Naive thymus-derived CD4-positive, alpha-beta T cell (primary cell): ENCODE data around the gene TOX2. TPM values are rescaled to one million over a fixed set of nuclear protein-coding genes. Genes with fewer than 3 reads are reported as not detected.

Experiments used
- ATAC-seq: fragments of 150-1000 bp; cut with Tn5 transposase; 2 replicates; pipeline ENCODE4 v1.10.0; 2021; ENCODE audit warnings: mild to moderate bottlenecking, moderate library complexity
- CTCF ChIA-PET: fragments of 350-600 bp; sonication (Branson Sonifier 250); formaldehyde crosslinking; loops from one replicate; lab custom pipeline; 2021; ENCODE audit warnings: antibody characterized with exemption; lab: Charles Lee
- POLR2A ChIA-PET: fragments of 350-600 bp; sonication (Branson Sonifier 250); formaldehyde crosslinking; loops from one replicate; lab custom pipeline; 2021; ENCODE audit warnings: antibody characterized with exemption, inconsistent platforms; lab: Charles Lee
- DNase-seq, 9 donors: peaks; one replicate each; pipeline versions ENCODE4 v3.0.0 to v3.0.0-alpha.2; 2020 to 2022; ENCODE audit warnings: mixed read lengths in 1 of 9
- H3K27ac ChIP-seq: one replicate; pipeline ENCODE4 v1.7.0; 2013; ENCODE audit warnings: mild to moderate bottlenecking, low read depth, low read length, moderate library complexity
- H3K27me3 ChIP-seq, 2 donors: one replicate each; pipeline ENCODE4 v1.7.0; 2013; ENCODE audit warnings: low read length in 2 of 2, mild to moderate bottlenecking in 2 of 2, moderate library complexity in 2 of 2; ENCODE audit not compliant: control insufficient read depth in 2 of 2, insufficient read depth in 2 of 2
- H3K36me3 ChIP-seq, 3 experiments: 1 replicate in 2 of 3; 2 replicates in 1 of 3; pipeline ENCODE4 v1.7.0; 2013; ENCODE audit warnings: low read length in 3 of 3, mild to moderate bottlenecking in 3 of 3, moderate library complexity in 1 of 3; ENCODE audit not compliant: insufficient read depth in 3 of 3, control insufficient read depth in 2 of 3
- H3K4me1 ChIP-seq, 2 donors: one replicate each; pipeline ENCODE4 v1.7.0; 2013; ENCODE audit warnings: low read length in 2 of 2, mild to moderate bottlenecking in 2 of 2, moderate library complexity in 1 of 2; ENCODE audit not compliant: control insufficient read depth in 2 of 2, insufficient read depth in 2 of 2
- H3K4me3 ChIP-seq: 2 replicates; pipeline ENCODE4 v1.7.0; 2013; ENCODE audit warnings: mild to moderate bottlenecking, low read length
- H3K9me3 ChIP-seq, 3 experiments: 1 replicate in 2 of 3; 2 replicates in 1 of 3; pipeline ENCODE4 v1.7.0; 2013; ENCODE audit warnings: low read length in 3 of 3; ENCODE audit not compliant: control insufficient read depth in 2 of 3
- H3K27ac Mint-ChIP-seq, 9 donors: one replicate each; pipeline ENCODE4 v1.8.0; 2020 to 2022; ENCODE audit warnings: mixed read lengths in 9 of 9, mild to moderate bottlenecking in 8 of 9, moderate library complexity in 5 of 9, inconsistent platforms in 2 of 9
- H3K27me3 Mint-ChIP-seq, 5 donors: one replicate each; pipeline ENCODE4 v1.8.0; 2021 to 2022; ENCODE audit warnings: mixed read lengths in 5 of 5, mild to moderate bottlenecking in 1 of 5
- H3K36me3 Mint-ChIP-seq, 5 donors: one replicate each; pipeline ENCODE4 v1.8.0; 2020 to 2022; ENCODE audit warnings: mixed read lengths in 5 of 5, mild to moderate bottlenecking in 3 of 5, inconsistent platforms in 1 of 5
- H3K4me1 Mint-ChIP-seq, 7 donors: one replicate each; pipeline ENCODE4 v1.8.0; 2020 to 2022; ENCODE audit warnings: mixed read lengths in 7 of 7, mild to moderate bottlenecking in 3 of 7, inconsistent platforms in 1 of 7
- H3K4me3 Mint-ChIP-seq, 10 donors: one replicate each; pipeline ENCODE4 v1.8.0; 2020 to 2022; ENCODE audit warnings: mild to moderate bottlenecking in 10 of 10, mixed read lengths in 10 of 10, moderate library complexity in 6 of 10, inconsistent platforms in 2 of 10
- H3K9me3 Mint-ChIP-seq, 11 donors: one replicate each; pipeline ENCODE4 v1.8.0; 2020 to 2022; ENCODE audit warnings: mixed read lengths in 11 of 11, mild to moderate bottlenecking in 4 of 11, inconsistent platforms in 1 of 11, moderate library complexity in 1 of 11
- intact Hi-C, 2 donors: fragments of 100-400 bp; cut with micrococcal nuclease; formaldehyde crosslinking; loops; one replicate each; pipeline ENCODE4 v1.15.1; 2023
- polyA plus RNA-seq, 2 donors: library from polyadenylated mRNA; unstranded; fragments of 300-500 nt; fragmentation: Illumina TruSeq; gene quantifications; one replicate each; pipeline ENCODE4 v1.2.3, GENCODE V29; 2021
- total RNA-seq, 6 experiments: library from RNA in 5 of 6; stranded (reverse) in 5 of 6; gene quantifications; 1 replicate in 5 of 6; 2 replicates in 1 of 6; pipeline ENCODE4 v1.2.3 and lab custom pipeline; 2021 to 2026

Gene TOX2
- total and polyA plus RNA-seq, 7 experiments from 2014 or later = 0.22 to 7.1 (median 1.5) TPM

- DNase-seq (no peak), ATAC-seq (no peak)
- ChIA-PET POLR2A (interaction anchor here (0.8 to 1.4 kb wide), 4 partner anchors 14 to 28 kb away, joined by 3 to 4 read pairs (median 3); no protein-coding TSS in a partner anchor), CTCF (interaction anchor here (3.6 to 8.0 kb wide), 2 partner anchors 14 to 26 kb away, joined by 28 to 159 read pairs; no protein-coding TSS in a partner anchor)
- no peaks in the 10 kb centered on the region for H3K36me3 ChIP-seq
- H3K4me3 Mint-ChIP-seq = no peak overlapping the region
- H3K36me3 Mint-ChIP-seq = no peaks in the 10 kb centered on the region
- H3K9me3 Mint-ChIP-seq = no peaks in the 10 kb centered on the region
- peak overlapping the region in 2 of 9 donors; percentile 12 to 45 for H3K27ac Mint-ChIP-seq
- H3K27me3 Mint-ChIP-seq = peaks cover 0 to 7% (median 0%) of the 10 kb centered on the region in 5 donors
- H3K27me3 ChIP-seq = no peaks in the 10 kb centered on the region
- intact Hi-C loops = loop anchor here in 1 of 2 donors (5.0 kb wide), 1 partner anchor 241 kb away; no protein-coding TSS in a partner anchor
- H3K4me3 ChIP-seq = no peak overlapping the region
- no peaks in the 10 kb centered on the region for H3K9me3 ChIP-seq
- peaks cover 0 to 18% of the 10 kb centered on the region in 2 donors for H3K4me1 ChIP-seq
- no peak overlapping the region for H3K27ac ChIP-seq
- peaks cover 8 to 26% (median 21%) of the 10 kb centered on the region in 7 donors for H3K4me1 Mint-ChIP-seq
These were observed 168.7 kb downstream of the TOX2 start for GRCh38 chr20:44083220-44083933.

DNA sequence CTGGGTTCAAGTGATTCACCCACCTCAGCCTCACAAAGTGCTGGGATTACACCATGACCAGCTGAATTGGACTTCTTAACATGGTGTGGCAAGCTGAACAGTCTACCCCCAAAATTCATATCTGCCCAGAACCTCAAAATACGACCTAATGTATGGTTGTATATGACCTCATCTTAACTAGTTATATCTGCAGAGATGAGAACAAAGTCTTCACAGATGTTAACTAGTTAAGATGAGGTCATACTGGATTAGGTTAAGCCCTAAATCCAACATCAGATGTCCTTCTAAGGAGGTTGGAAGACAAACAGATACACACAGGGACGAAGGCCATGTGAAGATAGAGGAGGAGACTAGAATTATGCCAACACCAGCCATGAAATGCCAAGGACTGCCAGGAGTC, 169.8 kb downstream of the TOX2 start:
- CTCF ChIA-PET = interaction anchor here (3.6 to 8.0 kb wide), 2 partner anchors 15 to 27 kb away, joined by 28 to 159 read pairs; no protein-coding TSS in a partner anchor
- no peaks in the 10 kb centered on the region for H3K9me3 Mint-ChIP-seq

DNA sequence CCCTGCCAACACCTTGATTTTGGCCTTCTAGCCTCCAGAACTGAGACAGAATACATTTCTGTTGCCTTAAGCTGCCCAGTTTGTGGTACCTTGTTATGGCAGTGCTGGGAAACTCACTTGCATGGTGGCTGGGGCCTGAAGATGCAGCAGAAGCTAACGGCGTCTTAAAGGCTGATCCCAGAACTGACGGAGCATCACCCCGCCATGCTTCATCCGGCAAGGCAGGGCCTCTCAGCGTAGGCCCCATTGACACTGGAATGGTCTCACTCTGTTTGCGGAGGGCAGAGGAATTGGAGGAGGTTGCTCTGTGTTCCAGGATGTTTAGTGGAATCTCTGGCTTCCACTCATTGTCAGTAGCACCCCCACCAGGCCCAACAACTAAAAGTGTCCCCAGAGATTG, 170.2 kb downstream of the TOX2 start:
- H3K9me3 ChIP-seq = no peaks in the 10 kb centered on the region
- H3K27ac ChIP-seq = no peak overlapping the region
- intact Hi-C loops = loop anchor here in 1 of 2 donors (5.0 kb wide), 1 partner anchor 243 kb away; no protein-coding TSS in a partner anchor
- Mint-ChIP-seq H3K4me3 (no peak overlapping the region), H3K9me3 (no peaks in the 10 kb centered on the region), H3K36me3 (no peaks in the 10 kb centered on the region), H3K27ac (no peak overlapping the region), H3K27me3 (peaks cover 0 to 7% (median 0%) of the 10 kb centered on the region in 5 donors), H3K4me1 (peaks cover 6 to 15% (median 10%) of the 10 kb centered on the region in 7 donors)
- no peaks in the 10 kb centered on the region for H3K27me3 ChIP-seq
- ATAC-seq (no peak), DNase-seq (no peak)
- no peaks in the 10 kb centered on the region for H3K36me3 ChIP-seq
- peaks cover 0 to 8% of the 10 kb centered on the region in 2 donors for H3K4me1 ChIP-seq
- H3K4me3 ChIP-seq = no peak overlapping the region
- CTCF ChIA-PET = interaction anchor here (8.0 kb wide), 1 partner anchor 27 kb away, joined by 159 read pairs; no protein-coding TSS in a partner anchor
- POLR2A ChIA-PET = interaction anchor here (0.9 kb wide), 1 partner anchor 73 kb away, joined by 7 read pairs; no protein-coding TSS in a partner anchor

More for the DNA sequence above, 169.8 kb downstream of the TOX2 start:
- H3K4me3 ChIP-seq = no peak overlapping the region
- peaks cover 6 to 17% (median 15%) of the 10 kb centered on the region in 7 donors for H3K4me1 Mint-ChIP-seq
- H3K36me3 ChIP-seq = no peaks in the 10 kb centered on the region
- H3K9me3 ChIP-seq = no peaks in the 10 kb centered on the region
- H3K4me1 ChIP-seq = peaks cover 0 to 11% of the 10 kb centered on the region in 2 donors
- ATAC-seq (no peak), DNase-seq (no peak)
- H3K27ac ChIP-seq = no peak overlapping the region
- H3K36me3 Mint-ChIP-seq = no peaks in the 10 kb centered on the region
- peaks cover 0 to 7% (median 0%) of the 10 kb centered on the region in 5 donors for H3K27me3 Mint-ChIP-seq
- intact Hi-C loops = loop anchor here in 1 of 2 donors (5.0 kb wide), 1 partner anchor 242 kb away; no protein-coding TSS in a partner anchor
- H3K4me3 Mint-ChIP-seq = no peak overlapping the region
- no peak overlapping the region for H3K27ac Mint-ChIP-seq
- H3K27me3 ChIP-seq = no peaks in the 10 kb centered on the region
- POLR2A ChIA-PET = interaction anchor here (0.8 to 1.4 kb wide), 3 partner anchors 28 to 72 kb away, joined by 3 to 7 read pairs (median 3); no protein-coding TSS in a partner anchor

- H3K4me3 ChIP-seq = no peak overlapping the region
- POLR2A ChIA-PET = no interaction called here
- ATAC-seq = no peak
- no peak overlapping the region for H3K27ac Mint-ChIP-seq
- intact Hi-C loops = no loop called here
- peaks cover 0 to 5% (median under 1%) of the 10 kb centered on the region in 7 donors for H3K4me1 Mint-ChIP-seq
- no peaks in the 10 kb centered on the region for H3K27me3 ChIP-seq
- no peaks in the 10 kb centered on the region for H3K9me3 ChIP-seq
- no peak overlapping the region for H3K27ac ChIP-seq
- CTCF ChIA-PET = no interaction called here
- no peaks in the 10 kb centered on the region for H3K36me3 Mint-ChIP-seq
- H3K27me3 Mint-ChIP-seq = peaks cover 0 to 4% (median 0%) of the 10 kb centered on the region in 5 donors
- H3K4me3 Mint-ChIP-seq = no peak overlapping the region
- no peaks in the 10 kb centered on the region for H3K36me3 ChIP-seq
- H3K9me3 Mint-ChIP-seq = no peaks in the 10 kb centered on the region
- H3K4me1 ChIP-seq = no peaks in the 10 kb centered on the region
- no peak for DNase-seq
These were observed 171.2 kb downstream of the TOX2 start for GRCh38 chr20:44085616-44086434.

DNA sequence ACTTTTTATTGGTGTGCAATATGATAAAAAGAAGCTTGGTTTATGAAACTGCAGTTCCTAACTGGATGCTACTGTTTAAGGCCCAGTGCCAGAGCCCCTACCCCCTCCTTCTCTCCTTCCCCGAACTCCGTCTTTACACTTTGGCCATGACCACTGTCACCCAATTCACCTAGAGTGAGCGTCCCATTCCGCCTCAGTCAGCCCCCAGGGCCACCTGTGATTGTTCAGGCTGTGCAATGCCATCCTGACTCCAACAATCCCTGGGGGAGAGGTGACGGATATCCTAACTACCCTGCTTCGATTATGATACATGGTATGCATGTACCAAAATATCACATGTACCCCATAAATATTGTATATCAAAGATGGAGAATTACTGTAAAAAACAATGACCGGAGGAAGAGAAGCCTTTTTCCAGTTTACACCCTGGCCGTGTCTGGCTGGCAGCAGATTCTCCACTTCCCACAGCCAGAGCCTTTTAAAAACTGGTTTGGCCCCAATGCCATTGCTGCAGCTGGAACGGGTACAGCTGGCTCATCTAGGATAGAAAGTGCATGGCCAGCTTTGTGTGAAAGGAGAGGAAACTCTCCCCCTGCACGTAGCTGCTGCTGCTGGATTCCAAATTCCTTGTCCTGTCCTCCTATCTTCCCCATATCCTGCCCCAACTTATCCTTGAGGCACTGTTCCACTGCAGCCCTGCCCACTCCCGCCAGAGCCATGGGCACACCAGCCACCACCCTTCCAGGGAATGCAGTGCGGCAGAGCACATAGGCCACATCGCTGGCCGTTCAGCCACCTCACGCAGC, 172.6 kb downstream of the TOX2 start:
- ChIA-PET POLR2A (no interaction called here), CTCF (no interaction called here)
- Mint-ChIP-seq H3K27ac (peak overlapping the region in 1 of 9 donors; percentile 17), H3K9me3 (no peaks in the 10 kb centered on the region), H3K27me3 (peaks cover 0 to 11% (median 0%) of the 10 kb centered on the region in 5 donors), H3K36me3 (no peaks in the 10 kb centered on the region), H3K4me1 (peaks cover 0 to 3% (median 0%) of the 10 kb centered on the region in 7 donors), H3K4me3 (no peak overlapping the region)
- intact Hi-C loops = no loop called here
- Histone ChIP-seq H3K9me3 (no peaks in the 10 kb centered on the region), H3K4me1 (no peaks in the 10 kb centered on the region), H3K27ac (no peak overlapping the region), H3K4me3 (no peak overlapping the region), H3K27me3 (no peaks in the 10 kb centered on the region), H3K36me3 (no peaks in the 10 kb centered on the region)
- no peak for DNase-seq
- no peak for ATAC-seq

GRCh38 chr20:44087857-44088120, 173.1 kb downstream of the TOX2 start:
- ChIA-PET POLR2A (no interaction called here), CTCF (no interaction called here)
- intact Hi-C loops = no loop called here

More at GRCh38 chr20:44087857-44088120, 173.1 kb downstream of the TOX2 start:
- H3K4me3 ChIP-seq = no peak overlapping the region
- peaks cover 0 to 4% (median 0%) of the 10 kb centered on the region in 7 donors for H3K4me1 Mint-ChIP-seq
- no peaks in the 10 kb centered on the region for H3K27me3 ChIP-seq
- DNase-seq (no peak), ATAC-seq (no peak)
- H3K4me3 Mint-ChIP-seq = no peak overlapping the region
- H3K4me1 ChIP-seq = no peaks in the 10 kb centered on the region
- no peak overlapping the region for H3K27ac ChIP-seq
- H3K27me3 Mint-ChIP-seq = peaks cover 0 to 11% (median under 1%) of the 10 kb centered on the region in 5 donors
- H3K9me3 Mint-ChIP-seq = no peaks in the 10 kb centered on the region
- no peaks in the 10 kb centered on the region for H3K36me3 ChIP-seq
- H3K27ac Mint-ChIP-seq = peak overlapping the region in 1 of 9 donors; percentile 17
- H3K36me3 Mint-ChIP-seq = no peaks in the 10 kb centered on the region
- H3K9me3 ChIP-seq = no peaks in the 10 kb centered on the region
